Mucosa of stomach (tissue), 1 donor: Measurements from ENCODE around the gene DYNC2H1.

ENCODE experiments used
- H3K27me3 ChIP-seq: one replicate; pipeline ENCODE4 v1.7.0; 2013; ENCODE audit warnings: mild to moderate bottlenecking, low read length; ENCODE audit not compliant: control insufficient read depth, insufficient read depth
- H3K36me3 ChIP-seq: one replicate; pipeline ENCODE4 v1.7.0; 2013; ENCODE audit warnings: low read length; ENCODE audit not compliant: control insufficient read depth, insufficient read depth
- H3K4me1 ChIP-seq: one replicate; pipeline ENCODE4 v1.7.0; 2013; ENCODE audit warnings: mild to moderate bottlenecking, low read length; ENCODE audit not compliant: control insufficient read depth, insufficient read depth
- H3K4me3 ChIP-seq: one replicate; pipeline ENCODE4 v1.7.0; 2013; ENCODE audit warnings: low read length
- H3K9ac ChIP-seq: one replicate; pipeline ENCODE4 v1.7.0; 2013; ENCODE audit warnings: mild to moderate bottlenecking, low read length, moderate library complexity
- H3K9me3 ChIP-seq: one replicate; pipeline ENCODE4 v1.7.0; 2013; ENCODE audit warnings: mild to moderate bottlenecking, low read length, moderate library complexity; ENCODE audit not compliant: control insufficient read depth
- donor health status: Pancreatic carcinoma.

The DYNC2H1 gene

DNA sequence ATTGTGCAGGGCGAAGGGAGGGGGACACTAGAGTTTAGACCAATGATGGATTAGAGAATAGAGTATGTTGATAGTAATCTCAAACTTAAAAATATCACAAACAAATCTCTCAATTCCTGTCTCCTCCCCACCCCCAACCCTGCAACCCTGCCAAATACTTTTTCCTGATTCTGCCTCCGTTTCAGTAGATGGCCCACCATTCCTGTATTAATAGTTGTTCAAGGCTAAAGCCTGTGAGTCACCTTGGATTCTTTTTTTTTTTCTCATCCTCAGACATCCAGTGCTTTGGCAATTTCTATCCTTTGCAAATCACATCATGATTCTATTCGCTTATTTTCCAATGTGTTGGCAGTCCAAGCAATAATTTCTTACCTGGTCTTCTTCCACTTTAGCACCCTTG is 207.9 kb downstream of the DYNC2H1 start:
- Histone ChIP-seq H3K4me3 (no peak overlapping the region), H3K9ac (no peak overlapping the region), H3K36me3 (no peaks in the 10 kb centered on the region), H3K27me3 (no peaks in the 10 kb centered on the region), H3K4me1 (no peaks in the 10 kb centered on the region), H3K9me3 (no peaks in the 10 kb centered on the region)

DNA sequence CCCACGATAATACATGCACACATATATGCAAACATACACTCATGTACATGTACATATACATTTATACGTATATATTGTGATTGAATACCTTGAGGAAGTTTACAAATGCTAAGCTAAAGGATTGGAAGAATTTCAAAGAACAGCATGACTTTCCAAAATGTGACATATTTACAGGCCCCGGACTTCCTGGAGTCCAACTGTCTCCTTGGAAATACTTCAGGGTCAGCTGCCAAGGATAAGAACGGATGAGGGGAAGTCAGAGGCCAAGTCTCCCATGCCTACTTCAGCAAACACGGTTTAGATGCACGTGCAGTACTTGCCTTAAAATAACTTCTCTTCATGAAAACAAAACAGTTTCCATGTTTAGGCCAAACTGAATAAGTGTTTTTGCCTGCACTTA is 213.6 kb downstream of the DYNC2H1 start:
- Histone ChIP-seq H3K27me3 (no peaks in the 10 kb centered on the region), H3K4me3 (no peak overlapping the region), H3K4me1 (no peaks in the 10 kb centered on the region), H3K9ac (no peak overlapping the region), H3K9me3 (no peaks in the 10 kb centered on the region), H3K36me3 (no peaks in the 10 kb centered on the region)

DNA sequence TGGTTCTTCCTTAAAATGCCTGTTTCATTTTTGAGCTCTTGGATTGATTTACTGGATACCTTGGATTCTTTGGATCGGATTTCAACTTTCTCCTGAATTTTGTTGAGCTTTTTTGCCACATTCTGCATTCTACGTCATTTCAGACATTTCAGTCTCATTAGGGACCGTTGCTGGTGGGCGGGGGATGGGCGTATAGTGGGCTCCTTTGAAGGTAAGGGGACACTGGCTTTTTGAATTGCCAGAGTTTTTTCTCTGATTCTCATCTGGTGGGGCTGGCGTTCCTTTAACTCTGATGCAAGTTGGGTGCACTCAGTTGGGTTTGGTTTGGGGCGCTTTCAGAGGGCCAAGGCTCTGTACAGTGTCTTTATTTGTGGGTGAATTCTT is 216.5 kb downstream of the DYNC2H1 start:
- peak overlapping the region; percentile 24 for H3K9ac ChIP-seq
- H3K36me3 ChIP-seq, result no peaks in the 10 kb centered on the region
- no peaks in the 10 kb centered on the region for H3K27me3 ChIP-seq
- H3K4me1 ChIP-seq, result no peaks in the 10 kb centered on the region
- H3K9me3 ChIP-seq, result no peaks in the 10 kb centered on the region
- no peak overlapping the region for H3K4me3 ChIP-seq

DNA sequence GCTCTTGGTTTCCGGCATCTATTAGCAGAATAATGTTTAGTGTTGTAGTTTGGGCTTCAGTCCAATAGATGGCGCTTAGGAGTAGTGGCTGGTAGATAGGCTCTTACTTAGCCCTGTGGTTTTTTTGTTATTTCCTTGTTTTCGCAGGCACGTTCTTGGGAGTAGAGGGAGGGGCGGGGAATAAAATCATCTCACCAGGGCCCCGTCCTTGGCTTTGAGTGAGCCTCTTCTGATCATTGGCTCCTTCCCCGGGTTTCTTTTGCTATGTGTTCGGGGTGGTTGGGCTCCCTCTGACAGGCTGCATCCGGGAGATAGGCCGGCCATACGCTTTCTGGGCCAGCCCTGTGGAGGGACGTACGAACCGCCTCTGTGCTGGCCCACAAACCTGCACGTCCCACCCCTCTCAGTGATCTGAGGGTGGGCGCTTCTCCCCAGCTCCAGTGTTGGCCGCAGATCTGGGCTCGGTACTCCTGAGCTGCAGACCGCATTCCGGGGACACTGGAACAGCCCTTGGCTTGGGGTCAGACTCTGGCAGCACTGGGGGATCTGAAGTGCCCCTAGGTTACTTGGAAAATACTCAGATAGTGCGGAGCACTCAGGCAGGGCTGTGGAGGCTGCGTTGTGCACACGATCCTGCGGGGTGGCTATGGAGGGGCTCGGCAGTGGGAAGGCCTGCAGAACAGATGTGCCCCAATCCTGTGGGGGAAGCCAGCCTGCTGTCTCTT is 217.0 kb downstream of the DYNC2H1 start:
- H3K4me1 ChIP-seq, result no peaks in the 10 kb centered on the region
- H3K4me3 ChIP-seq, result no peak overlapping the region
- peak overlapping the region; percentile 24 for H3K9ac ChIP-seq
- H3K27me3 ChIP-seq, result no peaks in the 10 kb centered on the region
- no peaks in the 10 kb centered on the region for H3K9me3 ChIP-seq
- no peaks in the 10 kb centered on the region for H3K36me3 ChIP-seq

DNA sequence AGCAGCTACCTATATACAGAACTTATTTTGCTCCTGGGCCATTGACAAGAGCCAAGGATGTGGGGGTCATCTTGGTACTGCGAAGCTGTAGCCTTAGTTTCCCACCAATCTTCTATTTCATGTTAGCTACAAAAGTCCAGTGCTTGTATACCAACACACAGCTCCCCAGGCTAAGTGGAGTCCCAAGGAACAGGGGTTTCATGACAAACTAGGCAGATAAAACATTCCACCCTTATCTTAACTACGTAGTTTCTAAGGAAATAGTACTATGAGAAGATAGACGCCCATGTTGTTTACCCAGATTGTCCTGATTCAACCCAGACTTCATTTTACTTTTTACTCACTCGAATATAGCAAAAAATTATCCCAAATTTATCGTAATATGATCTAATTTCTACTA is 218.5 kb downstream of the DYNC2H1 start:
- no peaks in the 10 kb centered on the region for H3K9me3 ChIP-seq
- H3K9ac ChIP-seq, result no peak overlapping the region
- H3K4me1 ChIP-seq, result no peaks in the 10 kb centered on the region
- no peaks in the 10 kb centered on the region for H3K27me3 ChIP-seq
- H3K36me3 ChIP-seq, result no peaks in the 10 kb centered on the region
- H3K4me3 ChIP-seq, result no peak overlapping the region

DNA sequence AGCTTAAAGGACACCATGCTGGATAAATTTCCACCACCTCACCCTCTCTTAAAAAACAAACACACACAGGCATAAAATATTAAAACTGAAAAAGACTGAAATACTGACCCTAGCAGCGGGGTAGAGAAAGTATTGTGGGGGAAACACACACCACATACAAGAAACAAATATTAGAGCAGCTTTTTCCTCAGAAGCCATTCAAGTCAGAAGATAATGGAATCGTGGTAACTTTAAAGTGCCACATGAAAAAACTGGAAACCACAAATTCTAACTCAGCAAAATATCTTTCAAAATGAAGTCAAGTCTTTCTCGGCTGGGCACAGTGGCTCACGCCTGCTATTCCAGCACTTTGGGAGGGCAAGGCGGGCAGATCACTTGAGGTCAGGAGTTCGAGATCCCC is 223.2 kb downstream of the DYNC2H1 start:
- H3K4me1 ChIP-seq, result no peaks in the 10 kb centered on the region
- no peak overlapping the region for H3K4me3 ChIP-seq
- no peaks in the 10 kb centered on the region for H3K36me3 ChIP-seq
- H3K27me3 ChIP-seq, result no peaks in the 10 kb centered on the region
- H3K9ac ChIP-seq, result no peak overlapping the region
- no peaks in the 10 kb centered on the region for H3K9me3 ChIP-seq

DNA sequence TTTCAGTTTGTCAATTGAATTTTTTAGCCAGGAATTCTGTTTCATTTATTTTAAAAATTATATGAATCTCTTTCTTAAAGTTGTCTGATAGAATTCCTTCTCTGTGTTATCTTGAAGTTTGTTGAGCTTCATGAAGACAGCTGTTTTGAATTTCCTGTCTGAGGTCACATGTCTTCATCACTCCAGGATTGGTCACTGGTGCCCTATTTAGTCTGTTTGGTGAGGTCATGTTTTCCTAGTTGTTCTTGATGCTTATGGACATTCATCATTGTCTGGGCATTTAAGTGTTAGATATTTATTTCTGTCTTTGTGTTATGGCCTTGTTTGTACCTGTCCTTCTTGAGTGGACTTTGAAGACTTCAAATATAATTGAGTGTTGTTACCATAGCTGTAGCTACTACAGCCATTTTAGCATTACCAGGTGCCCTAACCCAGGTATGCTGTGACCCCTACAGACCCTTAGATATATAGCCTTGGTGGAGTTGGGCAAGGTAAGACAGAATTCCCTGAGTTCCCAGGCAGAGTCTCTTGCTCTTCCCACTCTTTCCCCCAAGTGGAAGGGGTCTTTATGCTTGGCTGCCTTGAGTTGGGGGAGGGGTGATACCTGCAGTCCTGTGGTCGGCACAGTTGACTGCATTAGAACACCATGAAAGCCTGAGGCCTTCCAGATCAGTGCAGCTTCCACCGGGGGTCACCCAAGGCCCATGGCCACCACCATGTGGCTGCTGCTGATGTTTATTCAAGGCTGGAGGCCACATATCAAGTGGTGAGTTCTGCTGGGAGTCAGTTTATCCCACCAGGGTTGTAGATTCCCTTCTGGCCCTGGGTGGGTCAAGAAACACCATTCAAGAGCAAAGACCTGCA is 229.6 kb downstream of the DYNC2H1 start:
- H3K4me3 ChIP-seq, result no peak overlapping the region
- H3K27me3 ChIP-seq, result no peaks in the 10 kb centered on the region
- no peak overlapping the region for H3K9ac ChIP-seq
- no peaks in the 10 kb centered on the region for H3K9me3 ChIP-seq
- no peaks in the 10 kb centered on the region for H3K4me1 ChIP-seq
- no peaks in the 10 kb centered on the region for H3K36me3 ChIP-seq

DNA sequence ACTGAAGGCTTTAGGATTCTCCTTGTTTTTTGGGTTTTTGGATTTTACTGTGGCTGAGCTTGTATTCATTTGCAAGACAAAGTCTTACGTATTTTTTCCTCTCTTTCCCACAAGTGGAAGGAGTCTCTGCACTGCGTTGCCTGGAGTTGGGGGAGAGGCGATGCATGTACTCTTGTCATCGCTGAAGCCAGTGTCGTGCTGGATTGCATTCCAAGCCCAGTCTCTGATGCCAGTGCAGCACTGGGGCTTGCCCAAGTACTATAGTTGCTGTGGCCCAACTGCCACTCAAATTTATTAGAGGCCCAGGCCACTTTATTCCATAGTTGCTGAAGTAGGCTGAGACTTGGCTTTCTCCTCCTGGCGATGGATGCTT is 230.2 kb downstream of the DYNC2H1 start:
- no peak overlapping the region for H3K9ac ChIP-seq
- no peaks in the 10 kb centered on the region for H3K36me3 ChIP-seq
- no peak overlapping the region for H3K4me3 ChIP-seq
- H3K9me3 ChIP-seq, result no peaks in the 10 kb centered on the region
- H3K27me3 ChIP-seq, result no peaks in the 10 kb centered on the region
- H3K4me1 ChIP-seq, result no peaks in the 10 kb centered on the region

DNA sequence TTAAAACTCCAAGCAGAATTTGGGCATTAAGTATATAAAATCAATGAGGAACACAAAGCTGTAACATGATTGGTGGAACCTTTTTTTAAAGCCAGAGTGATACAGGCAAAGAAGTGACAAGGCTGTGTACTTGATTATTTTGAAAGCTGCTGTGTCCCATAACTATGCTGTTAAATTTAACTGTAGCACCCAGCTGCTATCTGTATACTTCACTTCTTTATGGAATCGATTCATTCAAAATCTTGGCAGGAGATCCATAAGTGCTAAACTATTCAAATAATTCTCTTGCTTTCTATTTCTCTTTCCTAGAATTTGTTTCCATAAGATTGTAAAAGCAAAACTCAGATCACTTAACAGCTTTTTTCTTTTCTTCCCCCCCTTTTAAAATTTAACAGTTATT is 231.7 kb downstream of the DYNC2H1 start:
- no peak overlapping the region for H3K4me3 ChIP-seq
- H3K27me3 ChIP-seq, result no peaks in the 10 kb centered on the region
- no peaks in the 10 kb centered on the region for H3K9me3 ChIP-seq
- H3K4me1 ChIP-seq, result no peaks in the 10 kb centered on the region
- no peak overlapping the region for H3K9ac ChIP-seq
- no peaks in the 10 kb centered on the region for H3K36me3 ChIP-seq

DNA sequence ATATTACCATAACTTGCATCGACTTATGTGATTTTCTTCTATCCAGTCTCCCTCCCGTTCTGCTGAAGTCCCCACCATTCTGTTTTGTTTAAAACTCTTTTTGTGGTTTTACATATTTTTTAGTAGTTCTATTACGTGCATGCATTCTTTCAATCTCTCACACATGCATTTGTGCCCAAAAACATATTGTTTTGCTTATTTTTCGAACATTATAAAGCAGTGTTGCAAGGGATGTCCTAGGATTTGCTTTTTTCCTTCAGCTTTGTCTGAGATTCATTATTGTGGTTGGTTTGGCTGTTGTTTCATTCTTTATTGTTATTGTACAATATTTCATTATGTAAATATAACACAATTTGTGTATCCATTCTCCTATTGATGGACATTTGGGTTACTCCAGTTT is 235.7 kb downstream of the DYNC2H1 start:
- Histone ChIP-seq H3K9me3 (no peaks in the 10 kb centered on the region), H3K36me3 (no peaks in the 10 kb centered on the region), H3K27me3 (no peaks in the 10 kb centered on the region), H3K9ac (no peak overlapping the region), H3K4me3 (no peak overlapping the region), H3K4me1 (no peaks in the 10 kb centered on the region)

DNA sequence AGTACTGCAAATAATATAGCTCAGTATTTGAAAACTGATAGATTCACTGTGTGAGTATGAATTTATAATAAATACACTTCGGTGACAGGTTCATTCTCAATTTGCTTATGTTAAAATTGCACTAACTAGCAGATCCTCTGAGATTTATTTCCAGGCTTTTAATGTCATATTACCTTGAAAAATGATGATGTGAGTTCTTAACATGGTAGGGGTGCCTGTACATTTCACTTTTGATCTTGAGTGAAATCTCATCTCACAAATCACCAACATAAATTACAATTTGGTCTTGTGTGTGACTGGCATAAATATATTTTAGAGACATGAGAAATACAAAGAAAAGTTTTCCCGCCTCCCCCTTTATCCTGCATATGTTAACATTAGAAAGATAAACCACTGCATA is 240.4 kb downstream of the DYNC2H1 start:
- Histone ChIP-seq H3K4me3 (no peak overlapping the region), H3K27me3 (no peaks in the 10 kb centered on the region)

DNA sequence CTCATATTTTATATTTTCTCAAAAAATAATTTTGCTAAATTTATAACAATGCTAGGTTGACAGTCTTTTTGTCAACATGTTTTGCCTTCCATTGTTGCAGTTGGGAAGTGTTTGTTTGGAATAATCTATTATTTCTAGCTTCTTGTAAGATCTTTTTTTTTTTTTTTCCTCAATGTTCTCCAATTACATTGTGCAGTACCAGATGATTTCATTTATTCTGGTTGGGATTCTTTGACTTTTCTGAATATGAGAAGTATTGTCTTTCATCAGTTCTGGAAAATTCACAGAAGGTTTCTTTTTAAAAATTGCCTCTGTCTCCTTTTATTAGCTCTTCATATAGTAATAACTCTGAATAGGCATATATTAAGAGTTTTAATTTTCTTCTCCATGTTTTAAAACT is 245.4 kb downstream of the DYNC2H1 start:
- no peaks in the 10 kb centered on the region for H3K9me3 ChIP-seq
- no peak overlapping the region for H3K4me3 ChIP-seq
- no peaks in the 10 kb centered on the region for H3K27me3 ChIP-seq
- H3K36me3 ChIP-seq, result no peaks in the 10 kb centered on the region
- H3K4me1 ChIP-seq, result no peaks in the 10 kb centered on the region
- no peak overlapping the region for H3K9ac ChIP-seq

More for the DNA sequence above, 240.4 kb downstream of the DYNC2H1 start:
- Histone ChIP-seq H3K9ac (no peak overlapping the region), H3K9me3 (no peaks in the 10 kb centered on the region), H3K36me3 (no peaks in the 10 kb centered on the region), H3K4me1 (no peaks in the 10 kb centered on the region)
